GM19324 (cell line): ENCODE data around the gene SYNGR2.
"Not testable (repeated sequence)": the region's sequence is repeated elsewhere in the genome, so short reads cannot be mapped to it uniquely, and the experiment has no call there.

Experiments
- ATAC-seq: cut with Tn5 transposase; IDR thresholded peaks from one replicate; pipeline ENCODE4 v1.9.1; 2021; ENCODE audit warnings: mild to moderate bottlenecking, moderate library complexity; ENCODE audit not compliant: unreplicated experiment, low FRiP score

SYNGR2 gene

GRCh38 chr17:78170692-78171590, 2.6 kb downstream of the SYNGR2 start:
- ATAC-seq: no peak

GRCh38 chr17:78171591-78172248, 3.3 kb downstream of the SYNGR2 start:
- ATAC-seq: not testable (repeated sequence)

DNA sequence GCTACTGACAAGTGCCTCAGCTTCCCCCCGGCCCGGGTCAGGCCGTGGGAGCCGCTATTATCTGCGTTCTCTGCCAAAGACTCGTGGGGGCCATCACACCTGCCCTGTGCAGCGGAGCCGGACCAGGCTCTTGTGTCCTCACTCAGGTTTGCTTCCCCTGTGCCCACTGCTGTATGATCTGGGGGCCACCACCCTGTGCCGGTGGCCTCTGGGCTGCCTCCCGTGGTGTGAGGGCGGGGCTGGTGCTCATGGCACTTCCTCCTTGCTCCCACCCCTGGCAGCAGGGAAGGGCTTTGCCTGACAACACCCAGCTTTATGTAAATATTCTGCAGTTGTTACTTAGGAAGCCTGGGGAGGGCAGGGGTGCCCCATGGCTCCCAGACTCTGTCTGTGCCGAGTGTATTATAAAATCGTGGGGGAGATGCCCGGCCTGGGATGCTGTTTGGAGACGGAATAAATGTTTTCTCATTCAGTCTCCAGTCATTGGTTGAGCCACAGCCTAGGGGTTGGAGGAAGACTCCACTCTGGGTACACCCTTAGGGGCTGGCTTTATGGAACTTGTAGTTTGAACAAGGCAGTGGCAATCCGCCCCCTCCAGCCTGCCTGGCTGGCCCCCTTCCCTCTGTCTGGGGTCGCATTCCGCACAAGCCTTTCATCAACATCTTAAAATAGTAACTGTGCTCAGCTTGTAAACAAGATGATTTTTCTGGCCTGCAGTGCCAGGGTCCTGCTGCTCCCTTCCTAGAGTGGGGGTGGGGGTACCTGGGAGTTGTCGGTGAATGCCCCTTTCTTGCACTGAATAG, 4.1 kb downstream of the SYNGR2 start:
- ATAC-seq: no peak

DNA sequence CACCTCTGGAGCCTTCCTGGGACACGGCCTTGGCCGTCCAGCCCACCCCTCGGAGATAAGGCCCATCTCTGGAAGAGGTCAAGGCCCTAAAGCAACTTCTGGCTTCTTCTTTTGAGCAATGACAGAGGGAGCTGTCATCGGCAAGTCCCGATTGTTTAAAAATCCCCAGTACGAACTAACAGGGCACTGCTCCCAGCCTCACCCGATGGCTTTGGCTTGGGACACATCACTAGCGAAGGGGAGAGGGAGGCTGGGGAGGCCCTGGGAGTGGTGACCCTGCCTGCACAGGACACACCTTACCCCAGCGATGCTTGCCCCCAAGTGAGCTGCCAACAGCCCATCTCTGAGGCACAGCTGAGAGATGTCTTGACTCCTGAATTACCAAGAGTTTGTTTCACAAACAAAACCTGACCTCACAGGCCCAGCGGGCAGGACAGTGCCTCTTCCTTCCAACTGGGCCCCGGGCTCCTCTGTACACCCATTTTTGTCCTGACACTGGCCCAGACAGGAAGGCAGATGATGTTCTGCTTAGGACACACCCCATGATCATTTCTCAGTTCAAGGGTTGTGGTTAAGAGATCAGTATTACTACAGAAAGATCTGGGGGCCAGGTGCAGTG, 4.8 kb downstream of the SYNGR2 start:
- no peak for ATAC-seq

- no peak for ATAC-seq
These were observed 6.0 kb downstream of the SYNGR2 start for GRCh38 chr17:78174346-78174869.

GRCh38 chr17:78174870-78175642, 6.7 kb downstream of the SYNGR2 start:
- no peak for ATAC-seq

DNA sequence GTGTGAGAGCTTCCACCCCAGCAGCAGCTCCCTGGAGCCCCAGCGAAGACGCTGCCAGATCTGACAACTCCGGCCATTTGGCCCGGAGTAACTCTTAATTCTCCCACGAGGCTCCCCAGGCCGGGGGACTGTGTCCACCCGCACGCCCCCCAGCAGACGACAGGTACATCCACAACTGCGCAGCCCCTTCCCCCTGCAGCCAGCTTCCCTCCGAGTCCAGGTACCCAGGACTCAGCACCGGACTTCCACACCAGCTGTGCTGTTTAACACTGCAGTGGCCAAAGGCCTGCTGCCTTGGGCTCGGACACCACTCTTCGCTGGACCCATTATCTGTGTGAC, 7.2 kb downstream of the SYNGR2 start:
- no peak for ATAC-seq

DNA sequence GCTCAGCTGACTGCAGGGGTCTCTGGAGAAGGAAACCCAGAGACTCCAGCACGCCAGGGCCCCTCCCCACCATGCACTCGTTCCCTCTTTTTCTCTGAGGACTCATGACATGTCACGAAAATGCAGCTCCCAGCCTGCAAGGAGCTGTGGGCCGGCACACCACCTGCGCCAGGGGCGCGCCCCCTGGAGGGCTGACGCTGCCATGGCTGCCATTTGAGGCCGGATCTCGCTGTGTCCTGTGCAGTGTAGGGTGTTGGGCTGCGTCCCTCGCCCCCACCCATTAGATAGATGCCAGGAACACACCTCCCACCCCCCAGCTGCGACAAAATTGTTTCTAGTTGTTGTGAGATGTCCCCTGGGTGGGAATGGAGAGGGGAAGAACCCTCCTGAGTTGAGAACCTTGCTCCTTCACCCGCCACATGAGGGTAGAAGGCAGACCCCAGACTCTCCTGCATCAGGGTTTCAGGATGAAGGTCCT, 8.2 kb downstream of the SYNGR2 start:
- no peak for ATAC-seq

DNA sequence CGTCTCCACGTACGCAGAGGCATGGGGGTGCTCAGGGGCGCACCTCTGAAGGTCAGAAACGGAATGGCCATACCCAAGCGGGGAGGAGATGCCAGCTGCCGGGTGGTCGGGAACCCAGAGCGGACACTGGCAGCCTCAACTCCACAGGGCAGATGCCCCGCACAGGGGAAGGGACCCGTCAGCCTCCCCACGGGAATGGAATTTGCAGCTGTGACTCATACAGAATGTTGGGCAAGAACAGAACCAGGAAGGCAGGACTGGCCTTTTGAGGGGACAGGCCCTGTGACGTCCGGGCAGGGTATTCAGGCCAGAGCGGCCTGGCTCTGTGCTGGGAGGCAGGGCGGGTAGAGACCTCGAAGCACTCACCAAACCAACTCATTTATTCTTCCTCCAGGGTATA, 11.0 kb downstream of the SYNGR2 start:
- ATAC-seq: no peak

DNA sequence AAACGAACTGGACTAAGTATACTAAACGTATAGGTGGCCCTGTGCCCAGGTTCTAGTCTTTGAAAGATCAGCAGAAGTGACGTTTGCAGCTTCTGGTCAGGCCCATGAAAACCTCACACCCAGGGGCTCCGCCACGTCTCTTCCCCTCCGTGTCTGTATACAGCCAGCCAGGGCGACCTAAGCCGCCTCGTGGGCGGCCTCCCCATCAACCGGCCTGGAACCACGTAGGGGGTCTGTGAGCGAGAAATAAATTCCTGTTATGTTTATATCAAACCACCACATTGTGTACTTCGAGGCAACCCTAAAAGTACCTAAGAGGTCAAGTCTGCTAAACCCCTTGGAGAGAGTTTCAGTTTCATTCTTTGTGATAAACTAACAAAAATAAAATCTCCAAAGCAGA, 11.7 kb downstream of the SYNGR2 start:
- no peak for ATAC-seq

DNA sequence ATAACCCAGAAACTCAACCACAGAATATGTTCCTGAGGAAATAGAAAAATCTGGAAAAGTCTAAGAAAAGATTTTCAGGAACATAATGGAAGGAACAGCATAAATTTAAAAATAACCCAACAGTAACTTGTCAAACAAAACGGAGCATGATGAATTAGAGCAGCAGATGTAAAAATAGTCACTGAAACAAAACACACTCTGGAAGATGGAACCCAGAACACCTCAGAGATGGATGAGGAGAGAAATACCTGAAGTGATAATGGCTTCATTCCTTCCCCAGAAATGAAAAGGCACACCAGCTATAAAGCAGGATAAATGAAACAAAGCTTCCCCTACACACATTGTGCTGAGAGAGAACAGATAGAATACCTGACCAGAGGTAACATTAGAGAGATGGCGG, 12.1 kb downstream of the SYNGR2 start:
- no peak for ATAC-seq

DNA sequence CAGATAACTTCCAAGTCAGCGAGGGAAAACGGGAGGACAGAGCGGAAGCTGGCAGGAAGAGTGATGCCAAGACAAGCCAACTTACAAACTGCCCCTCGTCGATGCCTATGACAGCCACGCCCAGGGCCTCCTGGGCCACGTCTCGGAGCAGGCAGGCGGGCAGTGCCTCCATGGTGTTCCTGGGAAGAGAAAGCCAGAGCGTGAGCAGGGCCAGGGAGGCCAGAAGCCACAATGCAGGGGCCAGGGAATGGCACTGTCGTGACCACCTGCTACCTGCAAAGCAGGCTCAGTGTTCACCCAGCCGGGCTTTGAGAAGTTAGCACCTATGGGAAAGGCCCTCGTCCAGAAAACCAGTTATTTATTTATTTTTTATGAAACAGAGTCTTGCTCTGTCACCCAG, 14.1 kb downstream of the SYNGR2 start:
- ATAC-seq: no peak

DNA sequence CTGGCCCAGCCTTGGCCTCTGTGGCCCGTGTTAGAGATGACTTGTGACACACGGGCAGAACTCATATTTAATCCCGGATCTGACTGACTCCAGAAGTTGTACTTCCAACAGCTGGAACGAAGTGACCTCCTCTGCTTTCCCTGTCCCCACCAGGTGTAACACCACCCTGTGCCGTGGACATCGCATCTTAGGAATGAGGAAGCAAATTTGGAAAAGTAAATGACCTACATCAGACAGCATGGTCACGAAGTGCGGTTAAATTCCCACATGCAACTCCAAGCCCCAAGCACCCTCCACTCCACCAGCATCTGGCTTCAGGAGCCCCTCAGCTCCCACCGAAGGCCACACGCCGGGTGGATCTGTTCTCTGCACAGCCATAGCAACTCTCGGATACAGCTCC, 15.5 kb downstream of the SYNGR2 start:
- no peak for ATAC-seq

DNA sequence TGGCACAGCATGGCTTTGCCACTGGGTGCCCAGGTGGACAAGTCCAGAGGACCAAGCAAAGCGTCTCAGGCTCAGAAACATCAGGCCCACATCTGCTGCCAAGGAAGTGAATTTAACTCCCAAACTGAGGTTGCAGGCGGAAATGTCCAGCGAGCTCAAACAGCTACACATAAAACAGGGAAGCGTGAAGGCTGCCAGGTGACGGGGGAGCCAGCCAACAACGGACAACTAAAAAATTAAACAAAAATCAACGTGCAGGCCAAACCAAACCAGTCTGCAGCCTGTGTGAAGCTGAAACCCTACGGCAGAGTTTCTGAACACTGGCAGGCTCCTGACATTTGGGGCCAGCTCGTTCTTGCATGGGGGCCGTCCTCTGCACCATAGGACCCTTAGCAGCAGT, 16.0 kb downstream of the SYNGR2 start:
- ATAC-seq: no peak

DNA sequence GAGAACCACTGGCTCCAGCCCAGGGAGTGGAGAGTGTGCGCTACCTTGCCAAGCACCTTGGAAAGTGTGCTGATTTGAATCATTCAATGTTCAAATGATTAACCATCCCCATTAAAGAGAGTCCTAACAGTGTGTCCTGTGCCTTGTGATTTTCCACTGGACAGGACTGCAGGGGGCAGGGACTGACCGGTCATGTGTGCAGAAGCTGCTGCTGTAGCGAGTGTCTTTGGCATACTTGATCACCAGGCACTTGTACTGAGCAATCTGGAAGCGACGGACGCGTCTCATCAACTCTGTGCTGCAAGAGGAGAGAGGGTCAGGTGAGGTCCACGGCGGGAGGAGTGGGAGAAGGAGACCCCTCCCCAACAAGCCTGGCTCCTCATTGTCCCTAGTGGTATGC, 16.5 kb downstream of the SYNGR2 start:
- no peak for ATAC-seq

DNA sequence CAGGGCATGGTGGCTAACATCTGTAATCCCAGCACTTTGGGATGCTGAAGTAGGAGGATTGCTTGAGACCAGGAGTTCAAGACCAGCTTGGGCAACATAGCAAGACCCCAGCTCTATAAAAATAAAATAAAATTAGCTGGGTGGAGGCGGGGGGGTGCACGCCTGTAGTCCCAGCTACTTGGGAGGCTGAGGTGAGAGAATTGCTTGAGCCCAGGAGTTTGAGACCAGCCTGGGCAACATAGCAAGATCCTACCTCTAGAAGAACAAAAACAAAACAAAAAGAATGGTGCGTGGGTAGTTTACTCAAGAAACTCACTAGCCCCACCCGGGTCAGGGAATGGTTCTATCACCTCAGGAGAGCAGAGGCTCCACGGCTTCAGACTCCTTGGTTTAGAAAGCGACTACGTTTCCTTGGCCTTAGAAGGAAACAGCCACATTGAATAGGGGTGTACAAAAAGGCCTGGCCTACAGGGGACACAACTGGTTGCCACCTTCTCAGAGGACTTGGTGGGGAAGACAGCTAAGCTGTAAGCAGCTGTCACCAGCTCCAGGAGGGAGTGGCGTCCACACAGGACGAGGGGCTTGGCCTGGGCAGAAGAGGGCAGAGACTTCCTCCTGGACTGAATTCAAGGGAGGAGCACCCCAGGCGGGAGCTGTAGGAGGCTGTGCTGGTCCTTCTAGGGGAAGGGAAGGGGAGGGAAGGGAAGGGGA, 17.8 kb downstream of the SYNGR2 start:
- no peak for ATAC-seq

- peak; percentile 89 for ATAC-seq
These were observed 18.6 kb downstream of the SYNGR2 start, which contains the start of the genes AFMID and TK1 for GRCh38 chr17:78186692-78187595. Gene AFMID, plus strand, starts transcription at chr17:78187362. Its CDS starts 9 bp downstream, at chr17:78187371. Gene TK1, minus strand, starts transcription at chr17:78187052. Its CDS starts 58 bp downstream, at chr17:78186994.

- no peak for ATAC-seq
These were observed 28.3 kb downstream of the SYNGR2 start for GRCh38 chr17:78196716-78197115.
